Metanephros (tissue), 1 donor: ENCODE data around the gene CD300LB. TPM values are rescaled to one million over a fixed set of nuclear protein-coding genes. Genes with fewer than 3 reads are reported as not detected.

ENCODE experiments used
- total RNA-seq: library from RNA; depleted of rRNA; stranded (reverse); fragments of >200 nt; gene quantifications from one replicate; pipeline ENCODE4 v1.2.3, GENCODE V29; 2014

The CD300LB gene
- 0.82 TPM for total RNA-seq

DNA sequence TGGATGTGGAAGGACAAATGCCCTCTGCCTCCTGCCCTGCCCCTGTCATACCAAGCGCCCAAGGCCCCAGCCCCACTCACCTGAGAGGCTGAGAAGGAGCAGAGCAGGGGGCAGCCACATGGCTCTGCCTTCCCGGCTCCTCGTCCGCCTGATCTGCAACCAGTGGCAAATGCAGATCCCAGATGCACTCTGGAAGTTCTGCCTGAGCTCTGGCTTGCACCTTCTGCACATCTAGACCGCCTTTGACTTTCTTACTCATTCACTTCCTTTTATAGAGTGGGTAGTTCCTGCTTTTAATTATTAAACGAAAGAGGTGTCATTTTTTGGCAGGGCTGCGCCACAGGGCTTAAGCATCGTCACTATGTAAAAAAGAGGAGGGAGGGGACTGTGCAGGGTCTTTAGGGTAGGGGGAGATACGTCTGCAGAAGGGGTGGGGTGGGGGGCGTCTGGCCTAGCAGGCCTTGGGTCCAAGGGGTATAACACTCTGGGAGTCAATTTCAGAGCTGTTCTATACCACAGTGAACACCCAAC is at the start of gene CD300LB:
TSS of gene CD300LB (minus strand) at position 245 of the 531 bp plus-strand sequence. CDS start at position 120, 125 bp downstream.

GRCh38 chr17:74567397-74567796 is 36.1 kb upstream of the CD300LB start, which contains the start of gene CD300H:
Gene CD300H (minus strand): TSS chr17:74567509.

DNA sequence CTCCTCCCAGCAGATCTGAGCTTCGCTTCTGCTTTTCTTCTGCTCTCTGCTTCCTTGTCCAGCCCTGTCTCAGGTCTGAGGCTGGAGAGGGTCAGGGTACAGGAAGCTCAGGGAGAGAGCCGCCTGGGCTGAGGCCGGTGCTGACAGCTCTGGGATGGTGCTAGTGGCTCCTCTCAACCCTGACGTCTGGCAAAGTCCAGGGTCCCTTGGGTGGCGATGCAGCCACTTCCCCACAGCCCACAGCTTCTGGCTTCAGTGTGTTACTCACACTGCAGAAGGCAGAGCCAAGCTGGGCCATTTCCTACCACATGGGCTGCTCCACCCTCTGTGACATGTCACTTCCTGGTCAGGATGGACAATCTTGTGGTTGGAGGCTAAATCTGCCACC is 14.6 kb upstream of the CD300LB start, which contains the start of gene CD300C:
TSS of gene CD300C (minus strand) at position 273 of the 388 bp plus-strand sequence. CDS start 333 bp downstream, outside the sequence.

Other genes starting within 250 kb of the CD300LB start
- 0.23 TPM for gene KIF19, start 205.2 kb downstream of the CD300LB start, total RNA-seq
- 0.12 TPM for gene BTBD17, start 169.6 kb downstream of the CD300LB start, total RNA-seq
- 0.29 TPM for gene GPR142, start 164.0 kb downstream of the CD300LB start, total RNA-seq
- gene GPRC5C, start 99.4 kb downstream of the CD300LB start, total RNA-seq: 231 TPM
- gene CD300A, start 64.8 kb downstream of the CD300LB start, total RNA-seq: 5.0 TPM
- 1.2 TPM for gene CD300C, start 14.6 kb upstream of the CD300LB start, total RNA-seq
- not detected for gene CD300H, start 36.0 kb upstream of the CD300LB start, total RNA-seq
- gene CD300LD, start 60.8 kb upstream of the CD300LB start, total RNA-seq: not detected
- gene CD300E, start 92.3 kb upstream of the CD300LB start, total RNA-seq: 1.1 TPM
- gene CD300LF, start 181.4 kb upstream of the CD300LB start, total RNA-seq: 3.0 TPM
- gene RAB37, start 205.8 kb upstream of the CD300LB start, total RNA-seq: 3.0 TPM
- gene NHERF1, start 217.2 kb upstream of the CD300LB start, total RNA-seq: 48.7 TPM
- 33.6 TPM for gene NAT9, start 244.9 kb upstream of the CD300LB start, total RNA-seq